Measurements from ENCODE around the gene KIF1A.
"Not testable (repeated sequence)": the region's sequence is repeated elsewhere in the genome, so short reads cannot be mapped to it uniquely, and the experiment has no call there.

KIF1A gene

GRCh38 chr2:240846873-240847595, 27.0 kb upstream of the KIF1A start:
- no peak for DNase-seq (ENCODE audit: low read depth)

- not testable (repeated sequence) for DNase-seq (ENCODE audit: low read depth)
Measured at GRCh38 chr2:240846309-240846708, 26.3 kb upstream of the KIF1A start.

- no peak for DNase-seq (ENCODE audit: low read depth)
Measured at GRCh38 chr2:240840435-240841060, 20.5 kb upstream of the KIF1A start.

GRCh38 chr2:240839152-240840143, 19.4 kb upstream of the KIF1A start:
- DNase-seq (ENCODE audit: low read depth), result no peak

- DNase-seq (ENCODE audit: low read depth), result no peak
Measured at GRCh38 chr2:240837621-240838020, 17.6 kb upstream of the KIF1A start.

GRCh38 chr2:240836781-240837467, 16.9 kb upstream of the KIF1A start:
- DNase-seq (ENCODE audit: low read depth), result no peak

- DNase-seq (ENCODE audit: low read depth), result no peak
Measured at GRCh38 chr2:240835528-240835927, 15.5 kb upstream of the KIF1A start.

- no peak for DNase-seq (ENCODE audit: low read depth)
Measured at GRCh38 chr2:240834377-240834975, 14.5 kb upstream of the KIF1A start.

- no peak for DNase-seq (ENCODE audit: low read depth)
Measured at GRCh38 chr2:240833724-240834285, 13.8 kb upstream of the KIF1A start.

- no peak for DNase-seq (ENCODE audit: low read depth)
Measured at GRCh38 chr2:240832921-240833494, 13.0 kb upstream of the KIF1A start.

- peak; percentile 94 for DNase-seq (ENCODE audit: low read depth)
Measured at GRCh38 chr2:240832205-240832727, 12.2 kb upstream of the KIF1A start.

GRCh38 chr2:240831594-240832204, 11.7 kb upstream of the KIF1A start:
- no peak for DNase-seq (ENCODE audit: low read depth)

GRCh38 chr2:240825476-240825875, 5.5 kb upstream of the KIF1A start:
- no peak for DNase-seq (ENCODE audit: low read depth)

- DNase-seq (ENCODE audit: low read depth), result no peak
Measured at GRCh38 chr2:240823449-240824336, 3.7 kb upstream of the KIF1A start.

GRCh38 chr2:240822280-240822847, 2.3 kb upstream of the KIF1A start:
- DNase-seq (ENCODE audit: low read depth), result no peak

- no peak for DNase-seq (ENCODE audit: low read depth)
Measured at GRCh38 chr2:240821429-240821778, 1.4 kb upstream of the KIF1A start.

- DNase-seq (ENCODE audit: low read depth), result no peak
Measured at GRCh38 chr2:240820607-240821428, 799 bp upstream of the KIF1A start.
